ENCODE measurements around the gene CPEB4.
A peak's percentile ranks its signal among the peaks of the same experiment; 100 is the strongest.

CPEB4 gene

GRCh38 chr5:173859408-173860159 lies 28.6 kb upstream of the CPEB4 start:
- no peak for DNase-seq

GRCh38 chr5:173862047-173862477 lies 26.1 kb upstream of the CPEB4 start:
- DNase-seq = no peak

- no peak for DNase-seq
Measured at GRCh38 chr5:173863359-173863758, 24.8 kb upstream of the CPEB4 start.

DNA sequence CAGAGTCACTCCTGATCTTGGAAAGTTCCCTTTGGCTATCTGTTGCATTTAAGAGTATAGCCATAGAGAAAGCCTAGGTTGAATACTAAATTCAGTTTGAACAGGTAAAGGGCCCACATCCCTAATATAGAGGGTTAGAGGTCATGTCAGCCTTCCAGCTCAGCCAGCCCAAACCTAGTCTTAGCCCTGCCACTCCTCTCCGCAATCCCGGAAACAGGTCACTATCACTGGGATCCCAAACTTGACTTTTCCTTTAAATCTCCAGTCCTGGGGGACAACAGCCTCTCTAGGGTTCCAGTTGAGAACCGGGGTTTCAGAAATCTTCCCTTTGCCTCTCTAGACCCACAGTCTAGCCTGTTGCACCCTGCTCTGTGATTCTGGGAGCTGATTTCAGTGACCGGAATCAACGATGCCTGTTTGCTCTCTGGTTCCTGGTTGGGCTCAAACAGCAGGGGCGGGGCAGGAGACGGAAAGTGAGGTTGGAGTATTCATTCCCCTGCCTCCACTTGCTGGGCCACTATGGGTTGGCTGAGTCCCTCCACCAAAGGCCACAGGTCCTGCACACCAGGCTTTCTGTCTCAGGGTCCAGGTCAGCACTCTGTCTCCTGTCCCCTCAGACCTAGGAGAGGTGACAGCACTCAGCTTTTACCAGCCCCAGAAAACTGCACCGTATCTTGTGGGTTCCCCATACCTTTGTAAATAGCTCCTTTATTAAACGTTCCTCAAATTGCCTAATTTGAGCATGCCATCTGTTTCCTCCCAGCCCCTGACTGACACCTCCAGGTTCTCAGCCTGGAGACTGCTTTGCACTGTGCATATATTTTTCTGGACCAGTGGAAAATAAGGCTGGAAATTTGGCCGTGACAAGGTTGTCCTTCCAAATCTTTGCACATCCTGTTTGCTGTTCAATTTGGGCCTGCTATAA lies 23.8 kb upstream of the CPEB4 start:
- no peak for DNase-seq

DNA sequence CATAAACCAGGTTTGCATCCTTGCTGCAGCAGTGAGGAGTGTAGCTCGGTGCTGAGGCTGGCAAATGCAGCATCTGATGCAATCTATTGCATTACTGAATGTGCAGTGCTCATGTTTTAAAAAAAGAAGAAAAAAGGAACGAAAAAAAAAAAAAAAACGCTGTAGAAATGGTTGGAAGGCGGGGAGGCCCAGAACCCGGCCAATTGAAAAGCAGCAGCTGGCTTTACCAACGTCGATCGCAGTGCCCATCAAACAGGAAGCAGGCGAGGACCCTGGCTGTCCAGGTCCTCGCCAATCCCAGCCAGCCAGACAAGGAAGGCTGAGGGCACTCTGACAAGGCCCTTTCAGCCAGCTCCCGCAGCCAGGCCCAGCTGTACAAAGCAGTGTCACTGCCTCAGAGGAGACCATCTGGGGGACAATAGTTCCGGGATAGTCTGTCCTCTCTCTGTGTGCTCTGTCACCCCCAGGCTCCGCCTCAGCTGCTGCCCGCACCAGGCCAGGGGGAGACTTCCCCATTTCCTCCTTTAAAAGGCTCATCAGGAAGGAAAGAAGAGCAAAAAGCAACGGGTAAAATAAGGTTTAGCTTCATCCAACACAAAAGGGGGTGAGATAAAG lies 21.8 kb upstream of the CPEB4 start:
- DNase-seq = no peak

GRCh38 chr5:173866858-173867679 lies 21.1 kb upstream of the CPEB4 start:
- no peak for DNase-seq

- DNase-seq = no peak
Measured at GRCh38 chr5:173868096-173868880, 19.9 kb upstream of the CPEB4 start.

DNA sequence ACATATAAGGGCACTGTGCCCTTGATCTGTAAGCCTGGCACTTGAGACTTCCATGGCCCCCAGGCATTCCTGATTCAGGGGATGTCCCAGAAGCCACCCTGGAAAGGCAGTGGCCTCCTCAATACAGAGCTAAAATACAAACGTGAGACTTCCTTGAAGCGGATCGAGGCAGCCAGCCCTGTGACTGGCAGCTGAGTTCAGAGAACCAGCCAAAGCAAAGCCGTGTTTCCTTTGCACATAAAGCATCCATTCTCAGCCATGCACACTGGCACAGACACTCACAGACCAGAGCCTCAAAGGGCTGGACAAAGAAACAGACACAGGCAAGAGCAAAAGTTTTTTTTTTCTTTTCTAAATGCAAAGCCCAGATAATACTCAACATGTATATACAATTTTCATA lies 18.8 kb upstream of the CPEB4 start:
- DNase-seq = no peak

DNA sequence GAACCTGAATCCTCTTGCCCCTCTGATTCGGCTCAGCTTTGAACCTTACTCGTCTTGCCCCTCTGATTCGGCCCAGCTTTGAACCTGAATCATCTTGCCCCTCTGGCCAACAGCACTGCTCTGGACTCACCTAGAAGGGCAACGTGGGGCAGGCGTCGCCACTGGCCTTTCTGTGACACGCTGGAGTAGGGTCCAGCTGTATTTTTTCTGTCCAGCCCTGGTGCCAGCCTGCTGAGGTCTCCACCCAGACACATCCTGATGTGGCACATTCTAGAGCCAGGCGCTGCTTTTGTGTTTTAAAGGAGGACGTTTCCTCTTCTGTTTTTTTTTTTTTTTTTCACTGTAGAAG lies 15.2 kb upstream of the CPEB4 start:
- DNase-seq = no peak

GRCh38 chr5:173873306-173873922 lies 14.7 kb upstream of the CPEB4 start:
- DNase-seq = no peak

DNA sequence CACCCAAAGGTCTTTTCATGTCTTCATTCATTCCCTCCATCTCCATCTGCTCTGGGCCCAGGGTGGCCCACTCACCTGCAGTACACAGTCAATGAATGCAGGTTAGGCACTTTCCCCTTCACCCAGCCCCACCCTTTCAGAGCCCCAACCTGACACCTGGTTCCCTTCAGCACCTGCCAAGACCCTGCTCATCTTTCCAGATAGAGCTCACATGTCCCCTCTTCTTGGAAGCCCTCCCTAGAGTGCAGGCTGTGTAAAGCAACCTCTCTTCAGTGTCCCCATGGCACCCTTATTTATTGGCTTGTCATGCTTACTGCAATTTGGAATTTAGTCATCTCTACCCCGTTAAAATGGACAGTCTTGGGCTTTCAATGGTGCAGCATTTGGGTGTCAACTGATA lies 13.0 kb upstream of the CPEB4 start:
- DNase-seq = no peak

DNA sequence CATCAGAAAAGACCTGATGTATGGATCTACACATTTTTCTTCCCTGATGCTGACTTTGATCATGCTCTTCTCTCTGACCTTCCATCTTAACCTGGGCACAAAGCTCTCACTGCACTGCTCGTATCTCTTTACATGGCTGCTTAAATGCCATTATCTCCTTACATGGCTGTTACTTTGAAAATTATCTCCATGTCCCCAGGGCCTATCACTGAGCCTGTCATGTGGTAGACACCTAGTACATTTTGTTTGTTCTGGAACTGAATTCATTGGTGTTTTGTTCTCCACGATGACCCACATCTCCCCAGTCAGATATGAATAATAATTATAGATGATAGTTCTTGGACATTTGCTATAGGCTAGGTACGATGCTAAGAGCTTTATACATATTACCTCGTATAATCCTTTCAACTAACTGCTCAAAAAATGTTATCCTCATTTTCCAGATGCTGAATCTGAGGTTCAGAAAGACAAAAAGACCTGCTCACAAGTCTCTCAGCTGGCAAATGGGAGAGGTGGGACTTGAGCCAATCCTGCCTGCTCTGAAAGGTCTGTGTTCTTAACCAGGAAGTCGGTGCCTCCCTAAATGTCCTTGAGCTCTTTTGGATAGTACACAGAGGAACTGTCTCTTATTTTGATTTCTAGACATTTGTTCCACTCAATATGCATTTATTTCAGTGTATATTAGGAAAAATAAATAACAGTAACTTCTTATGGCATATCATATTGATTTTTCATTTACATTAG lies 9.8 kb upstream of the CPEB4 start:
- no peak for DNase-seq

- DNase-seq = no peak
Measured at GRCh38 chr5:173880306-173880985, 7.7 kb upstream of the CPEB4 start.

GRCh38 chr5:173881811-173882575 lies 6.2 kb upstream of the CPEB4 start:
- no peak for DNase-seq

DNA sequence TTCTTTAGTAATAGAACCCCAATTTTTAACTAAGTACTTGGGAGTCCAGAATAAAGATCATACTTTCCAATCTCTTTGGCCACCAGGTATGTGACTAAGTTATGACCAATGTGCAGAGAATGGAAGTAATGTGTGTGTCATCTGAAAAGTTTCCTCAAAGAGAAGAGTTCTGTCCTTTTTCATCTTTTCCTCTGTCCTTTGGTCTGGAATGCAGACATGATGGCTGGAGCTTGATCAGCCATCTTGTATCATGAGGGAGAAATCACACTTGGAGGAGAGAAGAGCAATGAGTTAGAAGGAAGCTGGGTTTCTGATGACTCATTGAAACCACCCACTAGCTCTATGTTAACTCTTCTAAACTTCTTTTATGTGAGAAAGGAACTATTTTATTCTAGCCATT lies 5.5 kb upstream of the CPEB4 start:
- DNase-seq = peak; percentile 10

DNA sequence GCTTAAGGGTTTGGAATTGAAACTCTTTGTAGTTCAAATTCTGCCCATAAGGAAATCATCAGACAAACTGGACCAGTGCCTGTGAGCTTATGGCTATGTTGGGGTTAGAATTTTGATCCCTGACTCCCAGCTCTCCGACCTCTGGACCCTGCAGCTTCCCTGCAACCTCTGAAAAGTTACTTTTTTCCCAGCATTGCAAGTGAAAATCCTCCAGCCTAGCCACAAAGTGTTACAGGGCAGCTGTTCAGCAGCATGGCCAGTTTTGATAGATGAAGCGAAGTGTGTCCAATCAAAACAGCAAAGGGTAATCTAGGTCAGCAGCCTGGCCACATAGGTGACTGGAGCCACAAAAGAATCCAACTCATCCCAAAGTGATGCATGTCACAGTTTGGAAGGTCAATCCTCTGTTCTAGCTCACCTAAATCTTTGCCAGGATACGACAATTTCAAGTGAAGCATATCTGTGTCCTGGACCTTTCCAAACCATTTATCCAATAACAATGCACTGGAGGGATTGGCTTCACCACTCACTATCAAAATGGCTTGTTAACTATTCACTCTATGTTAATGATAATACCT lies 4.7 kb upstream of the CPEB4 start:
- DNase-seq = no peak

DNA sequence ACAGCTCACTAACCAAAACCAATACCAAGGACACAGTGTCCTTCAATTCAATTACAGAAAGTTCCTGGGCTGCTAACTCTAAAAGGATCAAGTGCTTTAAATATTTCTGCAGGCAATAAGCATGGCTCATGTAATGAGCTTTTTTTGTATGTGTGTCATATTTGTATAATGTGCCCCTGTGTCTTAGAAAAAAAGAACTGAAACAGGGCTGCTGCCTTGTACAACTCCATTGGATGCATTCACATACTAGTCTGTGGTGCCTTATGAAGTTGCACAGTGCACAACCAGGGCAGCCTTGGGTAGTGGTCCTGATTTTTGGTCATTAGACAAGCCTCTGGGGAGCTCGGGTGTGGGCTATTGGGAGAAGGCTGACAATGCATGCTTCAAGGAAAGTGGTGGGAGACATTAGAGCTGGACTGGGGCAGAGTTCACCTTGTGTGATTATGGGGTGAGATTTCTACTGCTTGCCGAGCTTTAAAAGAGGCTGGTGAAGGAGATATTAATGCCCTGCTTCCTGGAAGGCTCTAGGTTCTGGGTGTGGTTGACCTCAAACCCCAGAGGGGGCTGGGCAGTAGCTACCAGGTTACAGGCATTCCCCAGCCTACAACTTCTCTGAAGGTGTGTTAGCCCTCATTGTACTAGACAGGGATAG lies 3.6 kb upstream of the CPEB4 start:
- DNase-seq = peak; percentile 30

DNA sequence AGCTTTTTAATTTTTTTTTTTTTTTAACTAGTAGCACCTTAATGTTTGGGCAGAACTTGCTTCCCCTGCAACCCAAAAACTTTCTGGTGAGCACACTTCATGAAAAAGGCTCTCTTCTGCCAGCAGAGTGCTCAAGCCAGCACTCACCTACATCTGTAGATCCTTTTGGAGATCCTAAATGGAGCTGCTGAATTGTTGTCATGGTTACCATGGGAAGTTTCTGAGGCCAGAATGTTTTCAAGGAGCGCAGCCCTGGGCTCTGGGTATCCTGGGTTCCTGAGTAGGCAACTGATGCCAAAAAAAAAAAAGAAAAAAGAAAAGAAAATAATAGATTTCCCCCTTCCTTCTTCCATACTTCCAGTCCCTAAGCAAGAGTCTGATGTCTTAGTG lies 3.1 kb upstream of the CPEB4 start:
- no peak for DNase-seq
